GM19035 (cell line): ENCODE data around the gene TPRKB.
"Not testable (repeated sequence)": the region's sequence is repeated elsewhere in the genome, so short reads cannot be mapped to it uniquely, and the experiment has no call there.

Source experiments
- ATAC-seq: cut with Tn5 transposase; IDR thresholded peaks from one replicate; pipeline ENCODE4 v1.9.1; 2021; ENCODE audit not compliant: unreplicated experiment

TPRKB gene

DNA sequence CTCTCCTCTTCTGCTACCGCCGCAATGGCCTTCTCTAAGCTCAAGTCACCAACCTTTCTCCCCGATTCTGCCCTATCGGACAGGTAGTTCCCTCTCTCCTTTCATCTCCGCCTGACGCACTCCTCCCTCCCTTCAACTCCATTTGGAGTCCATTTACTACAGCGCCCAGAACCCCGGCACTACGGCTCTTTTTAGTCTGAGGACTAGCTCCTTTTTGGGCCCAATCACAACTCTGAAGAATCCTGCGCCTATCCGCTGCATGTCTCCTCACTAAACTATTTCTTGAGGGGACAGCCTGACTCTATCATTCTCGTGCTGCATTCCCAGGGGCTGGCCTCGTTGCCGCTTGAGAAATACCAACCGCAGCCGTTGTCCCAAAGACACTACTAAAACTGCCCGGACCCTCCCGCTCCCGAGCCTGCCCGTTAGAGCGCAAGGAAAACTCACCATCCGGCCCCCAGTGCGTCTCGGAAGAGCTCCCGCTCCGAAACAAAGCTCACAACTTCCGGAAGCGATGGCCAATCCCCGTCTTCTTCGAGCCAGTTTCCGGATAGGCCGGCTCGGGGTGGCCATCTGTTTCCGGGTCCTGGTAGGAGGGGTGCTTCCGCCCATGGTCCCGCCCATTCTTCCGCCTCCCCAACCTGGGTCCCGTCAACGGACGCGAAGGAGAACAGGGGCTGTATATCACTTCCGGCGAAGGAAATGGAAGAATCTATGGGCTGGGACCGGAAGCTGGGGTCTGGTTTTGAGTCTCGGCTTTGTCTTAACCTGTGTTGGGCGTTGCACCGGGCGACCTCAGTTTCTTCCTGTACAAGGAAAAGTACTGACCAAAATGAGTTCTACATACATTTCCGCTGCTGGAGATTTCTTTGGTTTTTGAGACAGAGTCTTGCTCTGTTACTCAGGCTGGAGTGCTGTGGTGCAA is at the start of gene TPRKB:
Gene TPRKB (minus strand): TSS at position 491 of the 925 bp plus-strand sequence. CDS start 2,776 bp downstream, outside the sequence.
- peak; percentile 96 for ATAC-seq

GRCh38 chr2:73783883-73784282 is 46.7 kb upstream of the TPRKB start, which contains the start of gene C2orf78:
Gene C2orf78, plus strand, starts transcription at chr2:73784183. Its CDS starts 127 bp downstream, at chr2:73784310.
- not testable (repeated sequence) for ATAC-seq

DNA sequence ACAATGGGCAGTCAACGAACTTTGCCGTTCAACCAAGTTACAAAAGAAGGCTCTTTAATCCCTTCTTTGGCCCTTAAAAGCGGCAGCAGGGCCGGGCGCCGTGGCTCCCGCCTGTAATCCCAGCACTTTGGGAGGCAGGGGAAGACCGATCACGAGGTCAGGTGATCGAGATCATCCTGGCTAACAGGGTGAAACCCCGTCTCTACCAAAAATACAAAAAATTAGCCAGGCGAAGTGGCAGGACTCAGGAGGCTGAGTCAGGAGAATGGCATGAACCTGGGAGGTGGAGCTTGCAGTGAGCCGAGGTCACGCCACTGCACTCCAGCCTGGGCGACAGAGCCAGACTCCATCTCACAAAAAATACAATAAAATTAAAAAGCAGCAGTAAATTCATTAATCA is 46.3 kb upstream of the TPRKB start:
- ATAC-seq = not testable (repeated sequence)

DNA sequence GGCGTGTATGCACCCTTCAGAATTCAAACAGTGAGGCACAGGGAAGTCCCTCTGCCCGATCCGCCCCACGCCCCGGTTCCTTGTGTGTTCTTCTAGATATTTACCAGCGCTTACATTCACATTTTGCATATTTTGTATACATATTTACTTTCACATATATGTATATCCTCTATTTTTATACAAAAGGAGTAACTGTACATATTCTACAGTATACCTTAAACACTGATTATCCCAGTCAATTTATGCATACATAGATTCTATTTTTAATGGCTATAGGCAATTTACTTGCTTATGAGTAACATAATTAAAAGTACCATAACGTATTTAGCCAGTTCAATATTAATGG is 43.1 kb upstream of the TPRKB start:
- ATAC-seq = no peak

DNA sequence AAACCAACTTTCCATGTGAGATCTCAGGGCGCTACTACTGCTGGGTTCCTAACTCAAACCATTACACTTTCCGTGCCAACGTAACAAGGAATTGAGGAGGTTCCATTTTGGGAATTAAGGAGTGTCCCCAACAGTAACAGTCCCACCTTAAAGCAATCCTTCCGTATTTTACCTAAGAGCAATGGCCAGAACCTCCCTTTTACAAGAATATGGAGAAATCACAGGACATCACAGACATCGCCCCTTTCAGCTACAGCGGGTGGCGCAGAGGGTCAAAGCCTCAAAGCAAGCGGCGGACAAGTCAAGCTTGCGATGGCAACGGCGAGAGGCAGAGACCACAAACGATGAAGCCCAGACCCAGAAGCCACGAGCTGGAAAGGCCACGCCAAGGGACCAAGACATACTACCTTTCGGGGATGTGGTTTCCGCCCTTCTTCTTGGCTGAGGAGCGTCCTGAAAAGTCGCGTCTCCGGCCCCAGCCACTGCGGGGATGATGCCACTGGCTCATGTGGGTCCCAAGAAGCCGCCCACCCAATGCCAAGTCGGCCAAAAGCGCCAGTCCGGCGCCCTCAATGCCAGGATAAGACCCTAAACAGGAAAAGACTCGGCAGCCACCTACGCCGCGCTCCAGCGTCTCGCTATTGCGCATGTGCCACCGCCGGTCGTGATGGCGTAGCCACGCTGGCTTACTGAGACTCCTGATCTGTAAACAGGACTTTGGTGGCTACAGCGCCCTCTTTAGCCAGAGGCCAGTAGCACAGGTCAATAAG is 42.5 kb upstream of the TPRKB start, which contains the start of gene DUSP11:
Gene DUSP11 (minus strand): TSS at position 637 of the 770 bp plus-strand sequence. CDS start 129 bp downstream, at position 508.
- peak; percentile 99 for ATAC-seq

DNA sequence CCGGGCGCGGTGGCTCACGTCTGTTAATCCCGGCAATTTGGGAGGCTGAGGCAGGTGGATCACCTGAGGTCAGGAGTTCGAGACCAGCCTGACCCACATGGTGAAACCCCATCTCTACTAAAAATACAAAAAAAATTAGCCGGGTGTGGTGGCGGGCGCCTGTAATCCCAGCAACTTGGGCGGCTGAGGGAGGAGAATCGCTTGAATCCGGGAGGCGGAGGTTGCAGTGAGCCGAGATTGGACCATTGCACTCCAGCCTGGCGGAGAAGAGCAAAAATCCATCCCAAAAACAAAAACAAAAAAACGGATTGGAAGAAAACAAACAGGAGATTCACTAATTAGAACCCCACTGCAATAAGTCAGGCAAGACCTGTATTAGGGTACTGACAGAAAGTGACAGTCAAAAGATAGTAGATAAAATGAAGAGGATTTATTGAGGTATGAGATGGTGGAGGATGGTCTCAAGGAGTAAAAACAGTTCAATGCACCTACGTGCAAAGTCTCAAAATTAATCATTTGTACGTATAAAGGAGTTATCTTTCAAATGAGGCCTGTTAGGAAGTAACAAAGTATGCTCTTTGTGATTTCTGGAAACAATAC is 41.8 kb upstream of the TPRKB start:
- not testable (repeated sequence) for ATAC-seq

DNA sequence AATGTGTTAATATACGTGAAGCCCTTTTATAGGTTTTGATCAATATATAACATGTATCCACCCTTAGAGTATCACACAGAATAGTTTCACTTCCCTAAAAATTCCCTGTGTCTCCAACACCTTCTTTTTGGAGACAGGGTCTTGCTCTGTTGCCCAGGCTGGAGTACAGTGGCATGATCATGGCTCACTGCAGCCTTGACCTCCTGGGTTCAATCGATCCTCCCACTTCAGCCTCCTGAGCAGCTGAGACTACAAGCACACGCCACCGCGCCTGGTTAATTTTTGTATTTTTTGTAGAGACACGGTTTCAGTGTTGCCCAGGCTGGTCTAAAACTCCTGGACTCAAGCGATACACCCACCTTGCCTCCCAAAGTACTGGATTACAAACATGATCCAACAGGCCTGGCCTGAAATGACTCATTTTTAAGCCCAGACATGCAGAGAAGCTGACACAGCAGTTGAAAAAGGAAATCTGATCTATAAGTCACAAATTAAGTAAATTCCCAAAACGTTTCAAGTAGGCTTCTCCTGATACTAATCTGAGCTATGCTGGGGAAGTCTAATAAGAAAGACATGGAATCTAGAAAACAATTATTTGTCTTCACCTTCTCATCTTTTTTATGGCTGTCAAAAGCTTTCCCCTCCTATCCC is 39.8 kb upstream of the TPRKB start:
- ATAC-seq = no peak

DNA sequence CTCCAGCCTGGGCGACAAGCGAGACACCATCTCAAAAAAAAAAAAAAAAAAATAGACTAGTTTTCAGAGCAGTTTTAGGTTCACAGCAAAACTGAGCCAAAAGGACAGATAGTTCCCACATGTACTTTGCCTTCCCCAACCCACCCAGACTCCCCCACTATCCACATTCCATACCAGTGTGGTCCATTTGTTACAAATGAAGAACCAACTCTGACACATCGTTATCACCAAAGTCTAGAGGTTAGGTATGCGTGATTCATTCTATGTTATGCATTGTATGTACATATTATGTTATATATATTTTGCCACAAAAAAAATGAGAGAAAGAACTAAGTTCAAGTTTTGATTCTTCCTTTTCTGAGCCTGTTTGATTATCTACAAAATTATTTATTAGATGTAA is 39.2 kb upstream of the TPRKB start:
- no peak for ATAC-seq

GRCh38 chr2:73772819-73773218 is 35.7 kb upstream of the TPRKB start:
- ATAC-seq = no peak

DNA sequence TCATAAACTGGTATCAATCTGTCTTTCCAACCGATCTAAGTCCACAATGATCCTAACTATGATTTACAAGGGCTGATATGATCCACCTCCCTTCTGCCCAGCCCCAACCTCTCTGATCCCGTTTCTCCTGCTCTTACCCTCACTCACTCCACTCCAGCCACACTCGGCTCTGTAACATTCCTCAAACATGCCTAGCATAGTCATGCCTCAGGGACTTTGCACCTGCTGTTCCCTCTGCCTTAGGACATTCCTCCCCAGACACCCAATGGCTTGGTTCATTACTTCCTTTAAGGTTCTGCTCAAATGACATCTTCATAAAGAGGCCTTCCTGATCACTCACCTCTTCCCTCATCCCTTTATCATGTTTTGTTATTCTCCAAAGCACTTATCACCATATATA is 33.6 kb upstream of the TPRKB start:
- no peak for ATAC-seq

DNA sequence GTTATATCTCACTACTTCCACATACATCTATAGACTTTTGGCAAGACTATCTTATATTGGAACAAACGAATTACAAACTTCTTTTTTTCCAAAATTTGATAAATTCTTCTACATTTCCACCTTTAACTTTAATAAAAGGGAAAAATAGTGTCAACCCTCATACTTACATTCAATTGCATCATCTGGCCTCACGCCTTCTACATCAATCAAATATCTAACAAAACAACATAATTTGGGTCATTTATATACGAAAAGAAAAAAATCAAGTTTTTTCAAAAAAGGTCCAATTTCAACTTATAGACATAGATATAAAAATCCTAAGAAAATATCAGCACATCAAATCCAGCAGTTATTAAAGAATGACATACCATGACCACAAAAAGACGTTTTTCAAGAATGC is 29.8 kb upstream of the TPRKB start:
- ATAC-seq = no peak

DNA sequence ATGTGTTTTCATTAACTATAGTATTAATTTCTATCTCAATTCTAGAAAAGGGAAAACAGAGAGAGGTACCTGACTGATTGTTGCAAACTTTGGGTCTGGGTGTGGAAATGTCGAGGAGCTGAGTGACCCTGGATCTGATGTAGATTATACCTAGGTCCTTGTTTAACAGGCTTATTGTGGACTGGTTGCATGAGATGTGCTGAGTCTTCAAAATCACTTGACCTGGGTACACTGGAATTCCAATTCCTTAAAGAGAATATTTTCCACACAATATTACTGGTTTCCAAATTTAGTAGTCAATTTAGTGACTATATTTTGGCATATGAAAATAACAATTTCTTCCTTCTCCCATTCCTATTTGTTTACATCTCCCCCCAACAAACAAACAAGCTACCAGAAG is 29.2 kb upstream of the TPRKB start:
- no peak for ATAC-seq

GRCh38 chr2:73764945-73765344 is 27.8 kb upstream of the TPRKB start:
- ATAC-seq = no peak

GRCh38 chr2:73762571-73762970 is 25.4 kb upstream of the TPRKB start:
- ATAC-seq = no peak

DNA sequence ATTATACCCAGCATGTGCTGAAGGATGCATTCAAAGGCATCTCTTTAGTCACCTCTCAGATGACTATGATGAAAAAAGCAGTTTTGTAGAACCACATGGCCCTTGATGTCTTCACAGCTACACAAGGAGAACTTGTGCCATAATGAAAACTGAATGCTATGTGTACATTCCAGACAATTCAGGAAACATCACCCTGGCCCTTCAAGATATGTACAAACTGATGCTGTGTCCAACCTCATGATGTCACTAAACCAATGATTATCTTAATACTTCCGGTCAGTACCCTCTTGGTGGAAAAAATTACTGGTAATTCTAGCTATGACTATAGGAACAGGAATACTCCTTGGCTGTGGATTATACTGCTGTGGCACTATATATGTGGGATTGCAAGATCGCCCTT is 22.8 kb upstream of the TPRKB start:
- no peak for ATAC-seq

DNA sequence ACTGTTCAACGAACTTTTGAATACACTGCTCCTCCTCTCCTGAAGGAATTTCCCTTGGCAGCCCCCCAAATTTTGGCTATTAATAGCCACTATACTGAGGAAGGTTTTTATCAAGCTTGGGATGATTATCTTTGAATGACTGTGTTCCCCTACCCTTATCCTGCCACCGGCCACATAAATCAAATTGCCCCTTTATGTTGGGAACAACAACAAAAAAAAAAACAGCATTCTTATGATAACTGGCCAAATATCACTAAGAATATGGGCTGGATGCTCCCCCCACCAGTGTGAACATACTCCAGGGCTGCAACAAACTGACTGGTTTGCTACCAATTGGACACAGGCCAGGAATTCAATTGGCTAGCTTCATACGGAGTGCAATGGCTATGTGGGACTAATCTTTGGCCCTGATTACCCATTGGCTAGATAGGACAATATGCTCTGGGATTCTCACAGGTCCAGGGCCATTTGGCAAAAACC is 22.2 kb upstream of the TPRKB start:
- no peak for ATAC-seq

DNA sequence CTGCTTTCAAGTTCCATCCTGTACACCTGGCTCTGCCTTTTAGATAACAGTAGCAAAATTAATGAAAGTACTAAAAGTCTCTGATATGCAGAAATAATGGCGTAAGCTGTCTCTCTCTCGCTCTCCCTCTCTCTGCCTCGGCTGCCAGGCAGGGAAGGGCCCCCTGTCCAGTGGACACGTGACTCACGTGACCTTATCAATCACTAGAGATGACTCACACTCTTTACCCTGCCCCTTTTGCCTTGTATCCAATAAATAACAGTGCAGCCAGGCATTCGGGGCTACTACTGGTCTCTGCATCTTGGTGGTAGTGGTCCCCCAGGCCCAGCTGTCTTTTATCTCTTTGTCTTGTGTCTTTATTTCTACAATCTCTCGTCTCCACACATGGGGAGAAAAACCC is 17.2 kb upstream of the TPRKB start:
- ATAC-seq = not testable (repeated sequence)

GRCh38 chr2:73749314-73749713 is 12.2 kb upstream of the TPRKB start:
- no peak for ATAC-seq

- no peak for ATAC-seq
These were observed 9.7 kb upstream of the TPRKB start for GRCh38 chr2:73746877-73747208.

GRCh38 chr2:73746015-73746876 is 9.1 kb upstream of the TPRKB start:
- ATAC-seq = no peak
